ENCODE data around the gene DNAI2.
"Not testable (repeated sequence)": the region's sequence is repeated elsewhere in the genome, so short reads cannot be mapped to it uniquely, and the experiment has no call there.

Gene DNAI2

GRCh38 chr17:74260525-74260850 is 13.5 kb upstream of the DNAI2 start:
- Mint-ChIP-seq H3K4me1 (no peaks in the 10 kb centered on the region), H3K36me3 (no peaks in the 10 kb centered on the region)

GRCh38 chr17:74262601-74263000 is 11.4 kb upstream of the DNAI2 start:
- no peak overlapping the region for H3K27ac Mint-ChIP-seq
- no peaks in the 10 kb centered on the region for H3K27me3 Mint-ChIP-seq
- H3K9me3 Mint-ChIP-seq = no peaks in the 10 kb centered on the region
- no peaks in the 10 kb centered on the region for H3K36me3 Mint-ChIP-seq
- H3K4me3 Mint-ChIP-seq = no peak overlapping the region
- H3K4me1 Mint-ChIP-seq = no peaks in the 10 kb centered on the region

More at GRCh38 chr17:74260525-74260850, 13.5 kb upstream of the DNAI2 start:
- Mint-ChIP-seq H3K4me3 (no peak overlapping the region), H3K9me3 (no peaks in the 10 kb centered on the region), H3K27me3 (no peaks in the 10 kb centered on the region), H3K27ac (no peak overlapping the region)

- H3K27ac Mint-ChIP-seq, H3K36me3 Mint-ChIP-seq, H3K27me3 Mint-ChIP-seq, H3K4me3 Mint-ChIP-seq, H3K4me1 Mint-ChIP-seq, H3K9me3 Mint-ChIP-seq: not testable (repeated sequence)
Measured at GRCh38 chr17:74267054-74267453, 7.0 kb upstream of the DNAI2 start.

GRCh38 chr17:74267579-74267978 is 6.5 kb upstream of the DNAI2 start:
- H3K36me3 Mint-ChIP-seq = no peaks in the 10 kb centered on the region
- H3K27ac Mint-ChIP-seq = no peak overlapping the region
- no peaks in the 10 kb centered on the region for H3K4me1 Mint-ChIP-seq
- H3K4me3 Mint-ChIP-seq = no peak overlapping the region
- H3K9me3 Mint-ChIP-seq = no peaks in the 10 kb centered on the region
- H3K27me3 Mint-ChIP-seq = no peaks in the 10 kb centered on the region

- H3K4me3 Mint-ChIP-seq = no peak overlapping the region
Measured at GRCh38 chr17:74267987-74268499, 6.0 kb upstream of the DNAI2 start.

GRCh38 chr17:74268558-74268957 is 5.5 kb upstream of the DNAI2 start:
- H3K4me1 Mint-ChIP-seq = peaks cover 3% of the 10 kb centered on the region
- H3K9me3 Mint-ChIP-seq = no peaks in the 10 kb centered on the region
- H3K27ac Mint-ChIP-seq = no peak overlapping the region
- no peaks in the 10 kb centered on the region for H3K36me3 Mint-ChIP-seq
- H3K4me3 Mint-ChIP-seq = no peak overlapping the region
- no peaks in the 10 kb centered on the region for H3K27me3 Mint-ChIP-seq

More at GRCh38 chr17:74267987-74268499, 6.0 kb upstream of the DNAI2 start:
- Mint-ChIP-seq H3K9me3 (no peaks in the 10 kb centered on the region), H3K27me3 (no peaks in the 10 kb centered on the region), H3K4me1 (no peaks in the 10 kb centered on the region), H3K27ac (no peak overlapping the region), H3K36me3 (no peaks in the 10 kb centered on the region)

- H3K4me3 Mint-ChIP-seq = no peak overlapping the region
- H3K4me1 Mint-ChIP-seq = peaks cover 19% of the 10 kb centered on the region
- no peaks in the 10 kb centered on the region for H3K36me3 Mint-ChIP-seq
- no peaks in the 10 kb centered on the region for H3K9me3 Mint-ChIP-seq
- no peak overlapping the region for H3K27ac Mint-ChIP-seq
- no peaks in the 10 kb centered on the region for H3K27me3 Mint-ChIP-seq
Measured at GRCh38 chr17:74270333-74270732, 3.7 kb upstream of the DNAI2 start.

- Mint-ChIP-seq H3K9me3 (no peaks in the 10 kb centered on the region), H3K27me3 (no peaks in the 10 kb centered on the region), H3K36me3 (no peaks in the 10 kb centered on the region), H3K27ac (no peak overlapping the region), H3K4me1 (peaks cover 19% of the 10 kb centered on the region), H3K4me3 (no peak overlapping the region)
Measured at GRCh38 chr17:74271281-74271680, 2.8 kb upstream of the DNAI2 start.

GRCh38 chr17:74271901-74272561 is 2.0 kb upstream of the DNAI2 start:
- H3K27ac Mint-ChIP-seq = no peak overlapping the region
- no peaks in the 10 kb centered on the region for H3K27me3 Mint-ChIP-seq
- no peak overlapping the region for H3K4me3 Mint-ChIP-seq
- no peaks in the 10 kb centered on the region for H3K9me3 Mint-ChIP-seq
- no peaks in the 10 kb centered on the region for H3K36me3 Mint-ChIP-seq
- H3K4me1 Mint-ChIP-seq = peaks cover 19% of the 10 kb centered on the region

GRCh38 chr17:74272731-74273201 is 1.3 kb upstream of the DNAI2 start:
- no peaks in the 10 kb centered on the region for H3K36me3 Mint-ChIP-seq
- H3K27ac Mint-ChIP-seq = no peak overlapping the region
- peaks cover 19% of the 10 kb centered on the region for H3K4me1 Mint-ChIP-seq
- no peaks in the 10 kb centered on the region for H3K9me3 Mint-ChIP-seq
- no peak overlapping the region for H3K4me3 Mint-ChIP-seq
- no peaks in the 10 kb centered on the region for H3K27me3 Mint-ChIP-seq

GRCh38 chr17:74274709-74275340 is 791 bp downstream of the DNAI2 start:
- H3K4me3 Mint-ChIP-seq = peak overlapping the region; percentile 70
- no peaks in the 10 kb centered on the region for H3K27me3 Mint-ChIP-seq
- H3K36me3 Mint-ChIP-seq = no peaks in the 10 kb centered on the region
- no peaks in the 10 kb centered on the region for H3K9me3 Mint-ChIP-seq
- no peak overlapping the region for H3K27ac Mint-ChIP-seq
- peaks cover 21% of the 10 kb centered on the region for H3K4me1 Mint-ChIP-seq

- Mint-ChIP-seq H3K36me3 (no peaks in the 10 kb centered on the region), H3K27me3 (no peaks in the 10 kb centered on the region), H3K4me1 (peaks cover 31% of the 10 kb centered on the region), H3K27ac (peak overlapping the region; percentile 3), H3K9me3 (no peaks in the 10 kb centered on the region), H3K4me3 (no peak overlapping the region)
Measured at GRCh38 chr17:74276051-74276476, 2.0 kb downstream of the DNAI2 start.

- H3K4me3 Mint-ChIP-seq = no peak overlapping the region
- no peak overlapping the region for H3K27ac Mint-ChIP-seq
- peaks cover 31% of the 10 kb centered on the region for H3K4me1 Mint-ChIP-seq
- no peaks in the 10 kb centered on the region for H3K9me3 Mint-ChIP-seq
- H3K27me3 Mint-ChIP-seq = no peaks in the 10 kb centered on the region
- H3K36me3 Mint-ChIP-seq = no peaks in the 10 kb centered on the region
Measured at GRCh38 chr17:74276541-74277009, 2.5 kb downstream of the DNAI2 start.

GRCh38 chr17:74277935-74278334 is 3.9 kb downstream of the DNAI2 start:
- Mint-ChIP-seq H3K36me3 (no peaks in the 10 kb centered on the region), H3K4me3 (no peak overlapping the region), H3K27me3 (no peaks in the 10 kb centered on the region), H3K4me1 (peaks cover 39% of the 10 kb centered on the region), H3K27ac (no peak overlapping the region), H3K9me3 (no peaks in the 10 kb centered on the region)

- Mint-ChIP-seq H3K4me1 (peaks cover 29% of the 10 kb centered on the region), H3K27ac (peak overlapping the region; percentile 76)
- not testable (repeated sequence) for H3K9me3 Mint-ChIP-seq, H3K27me3 Mint-ChIP-seq, H3K36me3 Mint-ChIP-seq, H3K4me3 Mint-ChIP-seq
Measured at GRCh38 chr17:74279617-74280016, 5.6 kb downstream of the DNAI2 start.

GRCh38 chr17:74280093-74280513 is 6.1 kb downstream of the DNAI2 start:
- Mint-ChIP-seq H3K27me3 (no peaks in the 10 kb centered on the region), H3K4me1 (peaks cover 30% of the 10 kb centered on the region), H3K4me3 (no peak overlapping the region), H3K36me3 (no peaks in the 10 kb centered on the region), H3K27ac (peak overlapping the region; percentile 76), H3K9me3 (no peaks in the 10 kb centered on the region)

Data from activated naive CD4-positive, alpha-beta T cell treated with anti-CD3 and anti-CD28 coated beads, Interleukin-2, amount 50 U/mL, for 24 hours (primary cell).